ENCODE measurements around the gene ZBTB7C. TPM values are rescaled to one million over a fixed set of nuclear protein-coding genes. Genes with fewer than 3 reads are reported as not detected.

ZBTB7C gene
- total and polyA plus RNA-seq, 2 of the 8 experiments (the other 6 are each of a cell fraction or from before 2014, with no cell fraction given): 0.15 to 0.45 TPM

- Histone ChIP-seq H2BK120ac (replicated peaks; ENCODE audit: low read depth, low read length) (no peak overlapping the region), H3K27me3 (replicated peaks in 1 of 4; ENCODE audit: control insufficient read depth in 3 of 4, extremely low read depth in 1 of 4, insufficient read depth in 3 of 4, low read length in 3 of 4) (no peaks in the 10 kb centered on the region; a peak in 1 of 7 replicates), H3K36me3 (ENCODE audit: control insufficient read depth in 2 of 4, insufficient read depth in 4 of 4, low read length in 3 of 4) (no peaks in the 10 kb centered on the region), H3K4ac (replicated peaks; ENCODE audit: insufficient read length, low read depth, low read length) (no peak overlapping the region), H3K4me3 (ENCODE audit: extremely low read depth in 1 of 4, insufficient read depth in 2 of 4, low read depth in 3 of 4, low read length in 4 of 4) (no peak overlapping the region), H2BK12ac (ENCODE audit: low read depth, low read length) (no peak overlapping the region), H3K9ac (replicated peaks in 1 of 4; ENCODE audit: extremely low read depth in 1 of 4, low read depth in 3 of 4, low read length in 3 of 4) (no peak overlapping the region), H4K8ac (ENCODE audit: extremely low read depth, insufficient read depth, low read length) (no peak overlapping the region), H3K4me2 (ENCODE audit: insufficient read depth in 1 of 2, low read depth in 2 of 2, low read length in 2 of 2) (no peak overlapping the region), H3K27ac (ENCODE audit: low read depth, low read length) (no peak overlapping the region), H2AFZ (ENCODE audit: low read length) (no peak overlapping the region), H4K5ac (ENCODE audit: insufficient read length, low read depth, low read length) (no peak overlapping the region), H2BK20ac (ENCODE audit: low read length) (no peak overlapping the region), H3K79me1 (ENCODE audit: low read depth, low read length) (no peaks in the 10 kb centered on the region), H3K14ac (ENCODE audit: insufficient read length) (no peak overlapping the region), H3K56ac (replicated peaks; ENCODE audit: insufficient read length, low read depth, low read length) (no peak overlapping the region), H3K4me1 (replicated peaks in 1 of 4; ENCODE audit: control insufficient read depth in 3 of 4, insufficient read depth in 4 of 4, low read length in 3 of 4) (no peaks in the 10 kb centered on the region), H3K23ac (ENCODE audit: insufficient read length) (no peak overlapping the region), H2BK5ac (ENCODE audit: low read depth, low read length) (no peak overlapping the region), H4K20me1 (replicated peaks in 1 of 2; ENCODE audit: control insufficient read depth in 1 of 2, insufficient read depth in 2 of 2, low read length in 2 of 2) (no peaks in the 10 kb centered on the region), H3K9me3 (ENCODE audit: insufficient read depth in 2 of 2, low read depth in 1 of 2, low read length in 1 of 2) (0 out of 4 replicates have a peak, but pooled peaks cover 0 to 5% of the 10 kb centered on the region in 2 experiments), H2AK5ac (ENCODE audit: low read depth, low read length) (no peak overlapping the region), H3K23me2 (ENCODE audit: low read depth, low read length) (no peaks in the 10 kb centered on the region), H4K91ac (replicated peaks; ENCODE audit: insufficient read length, low read length) (no peak overlapping the region), H2BK15ac (ENCODE audit: low read length) (no peak overlapping the region), H3K18ac (ENCODE audit: extremely low read depth, low read length) (no peak overlapping the region), H3K79me2 (ENCODE audit: control insufficient read depth in 1 of 2, insufficient read depth in 2 of 2, low read length in 2 of 2) (no peaks in the 10 kb centered on the region)
- DNase-seq (ENCODE audit: low read depth in 1 of 2, low spot score in 2 of 2): no peak
- WGBS, 2 experiments (ENCODE audit: extremely low coverage in 1 of 2, insufficient coverage in 1 of 2, insufficient read length in 1 of 2, insufficient replicate concordance in 2 of 2, low coverage in 1 of 2, low lambda C conversion rate in 2 of 2, missing lambda C conversion rate in 1 of 2): 91% methylated on average over 6 of the region's 6 CpGs; no CpG with 5 or more reads in 1 of the 2 experiments
- TF ChIP-seq KDM1A (IDR thresholded peaks at IDR 0.05; ENCODE audit: borderline replicate concordance, low read length): no peak
- POLR2A ChIA-PET (ENCODE audit: partially characterized antibody): no interaction called here
- CTCF ChIA-PET (ENCODE audit: partially characterized antibody): interaction anchor here (0.6 to 3.1 kb wide), 35 partner anchors 9 to 426 kb away, joined by 3 to 16 read pairs (median 5); no protein-coding TSS in a partner anchor
- FAIRE-seq: no peak
Measured at GRCh38 chr18:48038636-48039035, 370.5 kb downstream of the ZBTB7C start.
